ENCODE measurements around the gene FAM241A. TPM values are rescaled to one million over a fixed set of nuclear protein-coding genes. Genes with fewer than 3 reads are reported as not detected.

The FAM241A gene
- total and polyA plus RNA-seq, 9 of the 15 experiments (the other 6 are each of a cell fraction or from before 2014, with no cell fraction given) = 2.3 to 8.5 (median 5.3) TPM

GRCh38 chr4:112190684-112191083 is 45.4 kb downstream of the FAM241A start (continued):
- no peak for TF ChIP-seq MBD1 (CRISPR knock-in tag; IDR thresholded peaks at IDR 0.05)

- DNase-seq (ENCODE audit: extremely low read depth in 1 of 4, low spot score in 3 of 4) (no peak), ATAC-seq (no peak), FAIRE-seq (no peak)
- ChIA-PET CTCF (ENCODE audit: low intra/inter-chr PET ratio) (no interaction called here), POLR2A (no interaction called here)
- Histone ChIP-seq H3K4me1 (replicated peaks in 1 of 2; ENCODE audit: control insufficient read depth in 2 of 2, insufficient read depth in 2 of 2, low read length in 2 of 2) (no peaks in the 10 kb centered on the region), H3K9me3 (replicated peaks; ENCODE audit: control insufficient read depth, insufficient read depth, low read depth, low read length) (no peaks in the 10 kb centered on the region), H4K20me1 (replicated peaks; ENCODE audit: control insufficient read depth, insufficient read depth, low read length) (no peaks in the 10 kb centered on the region), H2AFZ (ENCODE audit: low read depth, low read length) (no peak overlapping the region), H3K4me2 (ENCODE audit: insufficient read depth, low read length) (no peak overlapping the region), H3K27ac (ENCODE audit: extremely low read depth, low read depth, low read length) (no peak overlapping the region), H3K9ac (ENCODE audit: insufficient read depth in 1 of 2, low read depth in 2 of 2, low read length in 2 of 2) (no peak overlapping the region), H3K9me1 (ENCODE audit: control insufficient read depth, insufficient read depth, low read length) (no peaks in the 10 kb centered on the region), H3K79me2 (ENCODE audit: control insufficient read depth, insufficient read depth, low read length) (no peaks in the 10 kb centered on the region), H3K36me3 (ENCODE audit: control insufficient read depth, insufficient read depth, low read length) (no peaks in the 10 kb centered on the region), H3K4me3 (no peak overlapping the region), H3K27me3 (ENCODE audit: control insufficient read depth in 2 of 2, insufficient read depth in 2 of 2, low read length in 2 of 2) (no peaks in the 10 kb centered on the region)
- TF ChIP-seq XRCC5 (IDR thresholded peaks at IDR 0.05; ENCODE audit: low read depth, low read length) = no peak
- TF ChIP-seq ERF (CRISPR knock-in tag; IDR thresholded peaks at IDR 0.05) = no peak
- no peak for TF ChIP-seq RCOR1 (IDR thresholded peaks at IDR 0.05; ENCODE audit: borderline replicate concordance in 1 of 2, low read depth in 2 of 2, low read length in 2 of 2)
- no peak for TF ChIP-seq HMGN3 (IDR thresholded peaks at IDR 0.05; ENCODE audit: borderline replicate concordance, extremely low read depth, insufficient read length, low read depth, low read length)
- no peak for TF ChIP-seq ZBTB8A (IDR thresholded peaks at IDR 0.05; ENCODE audit: partially characterized antibody)
- TF ChIP-seq, protein P1, sequence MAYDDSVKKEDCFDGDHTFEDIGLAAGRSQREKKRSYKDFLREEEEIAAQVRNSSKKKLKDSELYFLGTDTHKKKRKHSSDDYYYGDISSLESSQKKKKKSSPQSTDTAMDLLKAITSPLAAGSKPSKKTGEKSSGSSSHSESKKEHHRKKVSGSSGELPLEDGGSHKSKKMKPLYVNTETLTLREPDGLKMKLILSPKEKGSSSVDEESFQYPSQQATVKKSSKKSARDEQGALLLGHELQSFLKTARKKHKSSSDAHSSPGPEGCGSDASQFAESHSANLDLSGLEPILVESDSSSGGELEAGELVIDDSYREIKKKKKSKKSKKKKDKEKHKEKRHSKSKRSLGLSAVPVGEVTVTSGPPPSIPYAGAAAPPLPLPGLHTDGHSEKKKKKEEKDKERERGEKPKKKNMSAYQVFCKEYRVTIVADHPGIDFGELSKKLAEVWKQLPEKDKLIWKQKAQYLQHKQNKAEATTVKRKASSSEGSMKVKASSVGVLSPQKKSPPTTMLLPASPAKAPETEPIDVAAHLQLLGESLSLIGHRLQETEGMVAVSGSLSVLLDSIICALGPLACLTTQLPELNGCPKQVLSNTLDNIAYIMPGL (CRISPR knock-in tag; IDR thresholded peaks at IDR 0.05) = no peak
- TF ChIP-seq ZNF444 (CRISPR knock-in tag; IDR thresholded peaks at IDR 0.05) = no peak
- TF ChIP-seq ELF2 (CRISPR knock-in tag; IDR thresholded peaks at IDR 0.05) = no peak
- TF ChIP-seq SUPT5H (IDR thresholded peaks at IDR 0.05) = no peak
- no peak for TF ChIP-seq MIER1 (IDR thresholded peaks at IDR 0.05; ENCODE audit: low read depth)
- no peak for TF ChIP-seq NEUROD1 (IDR thresholded peaks at IDR 0.05; ENCODE audit: borderline replicate concordance, low read depth, low read length, partially characterized antibody)
- no peak for TF ChIP-seq TRIM28 (IDR thresholded peaks at IDR 0.05)
- no peak for TF ChIP-seq ESRRB (CRISPR knock-in tag; IDR thresholded peaks at IDR 0.05; ENCODE audit: borderline replicate concordance)
- WGBS (ENCODE audit: insufficient coverage, low coverage, missing lambda C conversion rate) = 88% methylated on average over 1 of the region's 1 CpG
- in situ Hi-C loops (cut with MboI) (no loop called here), intact Hi-C loops (cut with micrococcal nuclease) (no loop called here)
- no TSS peak for BruUV-seq (replicated peaks)
These were observed 51.2 kb downstream of the FAM241A start for GRCh38 chr4:112196461-112196860.

Data from K562 (cell line).